ENCODE results near the gene ATP2B3.

ATP2B3 gene

DNA sequence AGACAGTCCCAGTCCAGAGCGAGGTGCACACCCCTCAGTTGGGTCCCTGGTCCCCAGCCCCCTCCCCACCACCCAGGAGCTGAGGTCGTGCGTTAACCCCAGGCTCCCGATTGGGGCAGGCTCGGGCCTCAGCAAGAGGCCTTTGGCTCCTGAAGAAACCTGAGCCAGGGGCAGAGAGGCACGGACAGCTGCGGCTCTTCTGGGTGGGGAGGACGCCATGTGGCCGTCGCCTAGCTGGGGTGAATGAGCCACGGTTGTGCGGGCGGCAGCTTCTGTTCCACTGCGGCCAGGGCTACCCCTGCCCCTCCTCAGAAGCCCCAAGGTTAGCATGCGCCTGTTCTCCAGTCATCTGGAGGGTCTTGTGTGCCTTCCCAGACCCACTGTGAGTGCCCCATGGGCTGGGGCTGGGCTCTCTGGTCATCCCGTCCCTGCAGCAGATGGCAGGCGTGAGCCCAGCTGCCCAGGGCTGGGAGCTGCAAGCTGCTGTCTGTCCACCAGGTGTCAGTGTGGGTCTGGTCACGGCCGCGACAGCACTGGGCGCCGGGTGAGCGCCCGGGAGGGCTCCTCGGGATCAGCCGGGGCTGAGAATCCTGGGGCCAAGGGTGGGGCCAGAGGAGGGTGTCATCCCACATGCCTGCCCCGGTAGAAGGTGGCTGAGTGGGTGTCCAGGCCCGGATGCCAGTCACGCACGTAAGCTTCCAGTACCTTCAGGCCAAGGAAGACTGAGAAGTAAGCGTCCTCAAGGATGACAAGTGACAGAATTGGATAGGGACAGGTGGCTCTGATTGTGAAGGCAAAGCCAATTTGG lies 21.9 kb downstream of the ATP2B3 start:
- peak; percentile 54 to 56 for DNase-seq

DNA sequence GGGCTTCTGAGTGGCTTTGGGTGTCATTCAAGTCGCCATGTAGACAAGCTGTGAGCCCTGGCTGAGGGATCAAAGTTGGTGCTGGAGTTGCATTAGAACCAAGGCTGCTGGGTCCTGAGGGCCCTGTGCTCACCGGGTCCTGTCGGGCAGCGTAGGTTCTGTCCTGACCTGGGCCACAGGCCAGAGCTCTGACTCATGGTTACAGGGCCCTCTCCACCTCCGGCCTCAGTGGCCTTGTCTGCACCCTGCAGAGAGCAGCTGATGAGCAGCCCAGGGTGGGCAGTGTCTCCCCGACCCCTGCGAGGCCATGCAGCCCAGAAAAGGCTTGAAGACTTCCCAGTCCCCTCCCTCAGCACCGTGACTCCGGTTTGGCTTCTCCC lies 22.5 kb downstream of the ATP2B3 start:
- no peak for DNase-seq

DNA sequence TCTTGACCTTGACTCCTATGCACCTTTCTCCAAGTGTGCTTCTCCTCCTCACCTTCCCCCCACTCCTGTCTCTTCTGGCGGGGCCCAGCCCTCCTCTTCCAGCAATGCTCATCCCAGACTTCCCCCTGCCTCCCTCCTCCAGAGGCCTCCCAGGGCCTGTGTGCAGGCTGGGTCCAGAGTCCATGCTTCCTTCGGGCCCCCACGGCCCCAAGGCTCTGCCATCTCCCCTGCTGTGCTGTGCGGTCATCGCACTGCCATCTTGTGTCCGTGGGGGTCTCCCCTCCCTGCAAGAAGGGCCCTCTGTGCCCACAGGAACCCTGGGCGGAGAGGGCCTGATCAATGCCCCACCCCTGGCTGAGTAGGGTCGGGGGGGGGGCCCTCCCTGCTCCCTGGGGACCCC lies 27.3 kb downstream of the ATP2B3 start:
- no peak for DNase-seq

DNA sequence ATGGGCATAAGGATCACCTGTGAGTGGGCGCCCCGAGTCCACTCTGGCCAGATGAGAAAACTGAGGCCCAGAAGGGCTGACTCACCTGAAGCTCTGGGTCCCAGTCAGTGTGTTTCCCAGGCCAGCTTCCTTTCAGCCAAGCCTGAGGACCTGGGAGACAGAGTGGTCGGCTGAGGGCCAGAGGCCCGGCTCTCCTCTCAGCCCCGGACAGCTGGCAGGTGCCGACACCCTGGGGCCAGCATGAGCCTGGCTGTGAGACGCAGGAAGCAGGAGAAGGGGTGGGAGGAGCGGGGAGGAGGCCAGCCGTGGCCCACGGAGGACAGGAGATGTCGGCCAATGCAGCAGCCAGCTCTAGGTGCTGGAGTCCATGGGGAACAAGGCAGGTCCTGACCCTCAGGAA lies 28.9 kb downstream of the ATP2B3 start:
- DNase-seq, result no peak

DNA sequence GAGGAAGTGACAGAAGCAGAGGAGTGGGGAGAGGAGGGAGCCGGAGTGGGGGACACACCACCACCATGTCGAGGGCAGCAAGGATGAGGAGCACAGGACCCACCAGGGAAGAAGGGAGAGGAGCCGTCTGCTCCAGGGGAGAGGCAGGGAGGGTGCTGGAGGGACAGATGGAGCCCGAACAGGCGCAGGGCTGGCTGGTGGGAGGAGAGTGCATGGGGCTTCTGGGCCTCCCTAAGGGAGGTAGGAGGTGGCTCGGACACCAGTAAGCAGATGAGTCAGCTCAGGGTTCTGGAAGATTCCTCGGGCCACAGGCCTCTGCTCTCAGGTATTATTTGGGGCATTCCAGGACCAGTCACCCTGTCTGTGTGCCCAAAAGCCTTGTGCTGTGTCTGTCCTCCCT lies 29.8 kb downstream of the ATP2B3 start:
- no peak for DNase-seq

DNA sequence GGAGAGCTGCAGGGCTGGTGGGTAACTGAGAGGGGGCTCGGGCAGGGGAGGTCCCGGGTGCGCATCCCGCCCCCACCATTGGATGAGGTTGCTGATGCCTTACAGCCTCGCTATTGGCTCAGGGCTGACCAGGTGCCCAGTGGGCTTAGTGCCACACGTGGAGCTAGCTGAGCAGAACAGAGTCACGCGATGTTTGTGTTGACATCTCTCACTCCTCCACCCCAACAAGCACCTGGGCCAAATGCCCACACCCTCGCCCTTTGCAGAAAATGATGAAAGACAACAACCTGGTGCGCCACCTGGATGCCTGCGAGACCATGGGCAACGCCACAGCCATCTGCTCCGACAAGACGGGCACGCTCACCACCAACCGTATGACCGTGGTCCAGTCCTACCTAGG lies 31.8 kb downstream of the ATP2B3 start:
- no peak for DNase-seq

DNA sequence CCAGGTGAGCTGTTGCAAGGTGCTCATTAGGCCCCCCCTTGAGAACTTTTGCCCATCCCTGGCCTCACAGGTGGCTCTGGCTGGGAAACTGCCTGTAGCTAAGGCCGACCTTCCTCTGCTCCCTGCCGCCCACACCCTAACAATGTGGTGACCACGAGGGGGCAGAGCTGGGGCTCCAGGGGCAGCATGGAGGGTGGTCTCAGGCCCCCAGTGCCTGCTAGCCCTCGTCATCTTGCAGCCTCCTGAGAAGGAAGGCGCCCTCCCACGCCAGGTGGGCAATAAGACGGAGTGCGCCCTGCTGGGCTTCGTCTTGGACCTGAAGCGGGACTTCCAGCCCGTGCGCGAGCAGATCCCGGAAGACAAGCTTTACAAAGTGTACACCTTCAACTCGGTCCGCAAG lies 32.4 kb downstream of the ATP2B3 start:
- DNase-seq, result no peak

DNA sequence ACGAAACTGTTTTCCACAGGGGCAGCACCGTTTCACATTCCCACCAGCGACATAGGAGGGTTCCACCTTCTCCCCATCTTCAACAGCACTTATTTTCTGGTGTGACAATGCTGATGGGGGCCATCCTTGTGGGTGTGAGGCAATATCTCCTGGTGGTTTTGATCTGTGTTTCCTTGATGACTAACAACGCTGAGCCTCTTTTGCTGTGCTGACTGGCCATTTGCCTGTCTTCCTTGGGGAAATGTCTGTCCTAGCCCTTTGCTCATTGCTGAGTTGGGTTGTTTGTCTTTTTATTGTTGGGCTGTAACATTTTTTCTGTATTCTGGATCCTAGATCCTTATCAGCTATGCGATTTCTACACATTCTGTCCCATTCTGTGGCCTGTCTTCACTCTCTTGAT lies 33.7 kb downstream of the ATP2B3 start:
- no peak for DNase-seq

DNA sequence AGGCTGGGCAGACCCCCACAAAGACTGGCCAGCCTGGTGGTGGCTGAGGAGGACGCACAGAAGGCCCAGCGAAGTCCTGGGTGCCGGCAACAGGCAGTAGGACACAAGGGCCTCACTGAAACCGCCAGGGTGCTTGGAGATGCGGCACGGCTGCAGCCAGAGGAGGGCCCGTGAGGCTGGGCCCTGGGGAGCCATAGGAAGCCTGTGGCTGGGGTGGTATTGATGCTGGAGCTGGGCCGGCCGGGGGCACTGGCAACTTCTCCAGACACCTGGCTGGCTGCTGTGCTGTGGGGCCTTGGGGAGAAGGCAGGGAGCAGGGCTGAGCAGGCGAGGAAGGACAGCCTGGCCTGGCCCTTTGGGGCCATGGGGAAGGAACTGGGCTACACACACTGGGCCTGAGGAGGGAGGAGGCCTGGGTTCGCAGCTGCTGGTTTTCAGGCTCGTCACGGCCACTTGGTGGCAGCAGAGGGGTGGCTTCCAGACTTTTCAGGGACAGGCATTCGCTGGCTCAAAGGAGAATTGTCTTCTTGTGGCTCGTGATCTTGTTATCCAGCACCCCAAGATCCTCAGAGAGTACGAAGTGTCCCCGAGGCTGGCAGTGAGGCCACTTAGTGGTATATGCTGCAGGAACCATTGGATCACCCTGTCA lies 37.2 kb downstream of the ATP2B3 start:
- DNase-seq, result peak; percentile 61 to 64

DNA sequence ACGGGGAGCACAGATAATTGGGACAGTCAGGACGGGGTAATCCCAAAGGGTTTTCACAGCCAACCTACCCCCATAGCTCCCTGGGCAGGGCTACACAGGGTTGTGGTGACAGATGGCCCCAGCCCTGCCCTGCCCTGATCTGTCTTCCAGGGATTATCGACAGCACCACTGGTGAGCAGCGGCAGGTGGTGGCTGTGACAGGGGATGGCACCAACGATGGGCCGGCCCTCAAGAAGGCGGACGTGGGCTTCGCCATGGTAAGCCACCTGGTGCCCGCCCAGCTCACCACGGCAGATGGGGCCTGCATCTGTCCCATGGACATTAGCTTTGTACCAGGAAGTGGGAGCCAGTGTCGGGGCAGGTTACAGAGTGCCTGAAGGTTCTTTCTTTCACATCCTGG lies 39.3 kb downstream of the ATP2B3 start:
- no peak for DNase-seq

DNA sequence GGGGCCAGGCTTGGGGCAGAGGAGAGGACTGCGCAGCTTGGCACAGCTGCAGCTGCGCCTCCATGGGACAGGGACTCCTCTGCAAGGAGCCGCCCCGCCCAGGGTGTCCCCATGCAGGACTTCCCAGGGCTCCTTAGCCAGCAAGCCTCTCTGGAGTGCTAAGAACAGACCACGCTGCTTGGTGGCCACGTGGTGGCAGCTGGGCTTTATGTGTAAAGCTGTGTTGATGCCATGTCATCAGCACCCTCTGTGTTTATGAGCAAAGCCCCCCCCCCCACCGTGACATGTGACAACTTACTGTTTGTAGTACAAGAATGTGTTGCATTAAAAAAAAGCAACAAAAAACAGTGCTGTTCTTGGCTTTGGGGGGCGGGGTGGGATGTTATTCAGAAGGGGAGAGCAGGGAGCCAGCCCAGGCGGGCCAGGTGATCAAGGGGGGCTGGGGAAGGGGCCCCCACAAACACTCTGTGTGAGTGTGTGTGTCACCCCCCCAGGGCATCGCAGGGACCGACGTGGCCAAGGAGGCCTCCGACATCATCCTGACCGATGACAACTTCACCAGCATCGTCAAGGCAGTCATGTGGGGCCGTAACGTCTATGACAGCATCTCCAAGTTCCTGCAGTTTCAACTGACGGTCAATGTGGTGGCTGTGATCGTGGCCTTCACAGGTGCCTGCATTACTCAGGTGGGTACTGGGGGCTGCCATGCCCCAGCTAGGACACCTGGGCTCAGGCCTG lies 40.3 kb downstream of the ATP2B3 start:
- DNase-seq, result no peak

DNA sequence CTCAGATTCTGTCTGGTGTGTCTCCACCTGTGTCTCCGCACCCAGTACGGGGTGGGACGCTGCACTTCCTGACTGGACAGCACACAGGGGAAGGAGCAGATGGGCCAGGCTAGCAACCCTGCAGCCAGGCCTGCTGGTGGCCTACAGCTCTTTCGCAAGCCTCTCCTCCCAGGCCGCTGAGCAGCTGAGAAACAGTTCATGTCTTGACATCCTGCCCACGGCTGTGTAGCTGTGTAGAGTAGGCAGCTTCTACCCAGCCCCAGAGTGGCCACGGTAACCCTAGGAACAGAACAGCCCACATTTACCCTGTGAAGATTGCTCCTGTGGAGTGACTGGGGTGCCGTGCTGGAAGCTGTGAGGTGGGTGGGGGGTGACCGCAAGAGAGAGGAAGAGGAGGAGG lies 42.6 kb downstream of the ATP2B3 start:
- no peak for DNase-seq

DNA sequence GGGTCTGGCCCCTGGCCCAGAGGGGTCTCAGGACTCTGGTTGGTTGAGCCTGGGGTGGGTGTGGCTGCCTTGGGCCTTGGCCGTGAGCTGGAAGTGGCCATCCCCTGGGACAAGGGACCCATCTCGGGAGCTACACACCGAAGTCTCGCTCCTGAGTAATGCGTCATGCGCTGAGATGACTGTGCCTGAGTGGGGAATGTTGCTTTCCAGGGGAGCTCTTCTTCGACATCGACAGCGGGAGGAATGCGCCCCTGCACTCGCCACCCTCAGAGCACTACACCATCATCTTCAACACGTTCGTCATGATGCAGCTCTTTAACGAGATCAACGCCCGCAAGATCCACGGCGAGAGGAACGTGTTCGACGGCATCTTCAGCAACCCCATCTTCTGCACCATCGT lies 43.0 kb downstream of the ATP2B3 start:
- no peak for DNase-seq

DNA sequence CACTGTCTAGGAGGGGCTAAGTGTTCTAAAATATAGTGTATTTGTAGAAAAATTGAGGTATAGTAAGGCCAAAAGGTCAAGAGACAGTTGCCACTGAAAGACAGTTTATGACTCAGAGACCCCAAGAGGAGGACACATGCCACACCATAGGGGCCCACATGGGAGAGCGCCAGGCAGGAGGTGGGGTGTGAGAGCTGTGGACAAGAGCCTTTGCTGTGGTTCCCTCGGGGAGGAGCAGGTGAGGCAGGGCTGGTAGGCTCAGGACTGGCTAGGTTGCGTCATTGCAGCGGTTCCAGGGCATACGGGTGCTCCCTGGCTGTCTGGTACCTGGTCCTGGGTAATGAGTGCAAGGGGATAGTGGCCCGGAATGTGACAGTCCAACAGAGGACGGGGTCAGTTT lies 43.9 kb downstream of the ATP2B3 start:
- DNase-seq, result no peak

DNA sequence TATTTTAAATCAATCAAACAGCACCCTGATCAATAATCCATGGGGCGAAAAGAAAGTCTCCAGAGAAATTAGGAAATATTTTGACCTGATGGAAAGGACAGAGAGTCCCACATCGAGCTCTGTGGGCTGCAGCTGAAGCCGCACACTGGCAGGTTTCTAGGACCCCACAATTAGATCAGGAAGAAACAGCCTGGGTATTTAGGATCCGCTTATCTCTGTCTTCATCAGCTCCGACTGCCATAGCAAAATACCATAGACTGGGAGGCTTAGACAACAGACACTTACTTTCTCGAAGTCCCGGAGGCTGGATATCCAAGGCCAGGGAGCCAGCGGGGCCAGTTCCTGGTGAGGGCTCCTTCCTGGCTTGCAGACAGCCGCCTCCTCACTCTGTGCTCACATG lies 45.1 kb downstream of the ATP2B3 start:
- DNase-seq, result no peak

DNA sequence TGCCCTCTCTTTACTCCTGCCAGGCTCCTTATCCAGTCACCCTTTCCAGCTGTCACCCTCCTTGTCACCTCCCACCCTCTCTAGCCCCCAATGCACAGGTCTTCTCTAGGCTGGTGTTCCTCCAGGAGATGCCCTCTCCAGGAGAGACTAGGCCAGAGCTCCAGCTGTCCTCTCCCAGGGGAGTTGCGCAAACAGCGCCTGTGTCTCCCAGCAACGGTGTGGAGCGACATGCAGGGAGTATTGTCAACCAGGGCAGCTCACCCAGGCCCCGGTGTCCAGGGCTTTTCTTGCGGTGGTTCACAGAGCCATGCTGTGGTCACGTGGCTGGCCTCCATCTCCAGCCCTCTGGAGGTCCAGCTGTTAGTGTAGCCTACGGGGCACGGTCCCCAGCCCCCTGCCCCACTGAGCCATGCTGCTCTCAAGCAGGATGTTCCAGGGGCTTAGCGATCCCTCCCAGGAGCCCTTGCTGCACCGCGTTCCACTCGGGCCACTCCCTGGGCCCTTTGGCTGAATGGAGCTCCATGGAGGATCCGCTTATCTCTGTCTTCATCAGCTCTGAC lies 46.7 kb downstream of the ATP2B3 start:
- DNase-seq, result no peak

DNA sequence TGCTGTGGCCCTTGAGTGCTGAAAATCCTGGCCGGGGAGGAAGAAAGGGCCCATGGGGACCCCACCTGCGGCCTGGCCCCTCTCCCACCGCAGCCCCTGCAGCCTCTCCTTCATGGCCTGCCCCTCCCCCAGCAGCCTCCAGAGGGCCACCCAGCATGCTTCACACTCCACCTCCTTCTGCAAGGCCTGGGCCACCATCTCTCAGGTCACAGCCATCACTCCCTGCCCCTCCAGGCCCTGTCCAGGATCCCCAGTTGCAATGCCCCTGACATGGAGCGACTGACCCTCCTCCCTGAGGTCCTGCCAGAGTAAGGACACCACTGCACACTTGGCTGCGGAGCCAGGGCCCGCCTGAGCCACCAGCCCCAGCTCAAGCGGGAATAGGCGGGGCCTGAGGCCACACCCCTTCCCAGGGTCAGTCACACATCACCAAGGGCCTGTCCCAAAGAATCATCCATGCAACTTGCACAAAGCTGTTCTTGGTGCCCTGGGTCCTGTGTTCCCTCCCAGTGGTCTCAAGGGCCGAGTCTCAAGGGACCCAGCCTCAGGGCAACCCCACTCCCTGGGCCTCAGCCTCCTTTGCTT lies 48.6 kb downstream of the ATP2B3 start:
- DNase-seq, result no peak

DNA sequence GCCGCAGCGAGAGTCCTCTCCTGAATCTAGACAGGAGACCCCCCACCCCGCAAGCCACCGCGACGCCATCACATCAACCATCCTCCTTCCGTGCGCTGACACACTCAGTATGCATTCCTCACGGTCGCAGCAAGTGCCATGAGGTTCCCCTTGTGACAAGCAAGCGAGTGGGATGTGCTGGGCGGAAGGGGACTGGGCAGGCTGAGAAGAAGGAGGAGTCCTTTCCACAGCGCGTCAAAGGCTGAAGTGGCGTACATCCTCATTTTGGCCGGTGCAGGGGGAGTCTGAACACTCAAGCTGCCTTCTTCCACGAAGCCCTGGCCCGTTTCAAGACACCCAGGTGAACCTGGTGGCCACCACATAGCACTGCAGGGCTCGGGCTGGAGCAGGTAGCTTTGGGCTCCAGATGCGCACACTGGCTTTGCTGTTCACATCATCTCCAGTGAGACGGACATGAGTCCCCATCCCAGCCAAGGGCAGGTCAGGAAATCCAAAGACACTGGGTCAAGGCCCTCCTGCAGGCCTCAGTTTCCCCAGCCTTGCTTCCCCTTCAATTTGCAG lies 51.1 kb downstream of the ATP2B3 start:
- DNase-seq, result no peak

DNA sequence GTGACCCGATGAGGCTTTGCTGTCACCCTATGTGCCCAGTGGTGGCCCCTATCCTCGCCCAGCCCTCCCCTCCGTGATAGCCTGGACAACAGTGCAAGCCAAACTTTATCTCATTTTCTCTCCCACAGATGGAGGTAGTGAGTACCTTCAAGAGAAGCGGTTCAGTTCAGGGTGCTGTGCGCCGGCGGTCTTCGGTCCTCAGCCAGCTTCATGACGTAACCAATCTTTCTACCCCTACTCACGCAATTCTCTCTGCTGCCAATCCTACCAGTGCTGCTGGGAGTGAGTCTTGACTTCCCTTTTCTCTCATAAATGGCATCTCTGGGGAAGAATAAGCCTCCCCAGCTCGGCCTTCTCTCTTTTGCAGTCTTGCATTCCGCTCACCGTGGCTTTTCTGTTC lies 52.0 kb downstream of the ATP2B3 start:
- DNase-seq, result no peak

DNA sequence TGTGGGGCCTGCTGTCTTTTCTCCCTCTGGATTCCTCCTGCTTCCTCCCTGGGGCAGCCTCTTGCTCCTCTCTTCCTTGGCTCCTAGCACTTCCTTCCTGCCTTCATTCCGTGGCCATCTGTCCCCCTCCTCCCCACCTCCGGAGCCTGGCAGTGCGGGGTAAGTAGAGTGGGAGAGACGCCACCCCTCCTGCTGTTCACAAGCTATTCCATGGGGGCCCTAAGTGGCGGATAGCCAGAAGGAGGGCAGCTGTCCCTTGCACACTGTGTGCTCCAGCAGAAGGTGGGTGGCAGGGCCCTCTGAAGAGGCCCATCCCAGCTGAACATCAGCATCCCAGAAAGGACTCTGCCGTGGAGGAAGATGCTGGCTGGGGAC lies 54.1 kb downstream of the ATP2B3 start:
- DNase-seq, result no peak

DNA sequence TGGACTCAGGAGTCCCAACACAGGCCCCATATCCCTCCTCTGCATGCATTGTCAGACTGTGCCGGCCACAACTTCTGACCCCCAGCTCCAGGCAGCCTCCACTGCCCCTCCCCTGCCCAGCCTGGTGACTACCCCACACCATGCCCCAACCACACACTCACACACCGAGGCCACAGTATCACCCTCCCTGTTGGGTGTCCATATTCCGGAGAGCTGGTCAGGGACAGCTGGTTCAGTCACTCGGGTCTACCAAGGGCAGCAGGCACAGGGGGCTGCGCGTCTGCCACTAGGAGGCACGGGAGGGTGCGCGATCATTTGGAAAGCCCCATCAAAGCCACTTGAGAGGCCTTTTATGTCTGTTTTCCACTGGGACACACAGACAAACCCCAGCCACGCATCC lies 55.2 kb downstream of the ATP2B3 start:
- no peak for DNase-seq

DNA sequence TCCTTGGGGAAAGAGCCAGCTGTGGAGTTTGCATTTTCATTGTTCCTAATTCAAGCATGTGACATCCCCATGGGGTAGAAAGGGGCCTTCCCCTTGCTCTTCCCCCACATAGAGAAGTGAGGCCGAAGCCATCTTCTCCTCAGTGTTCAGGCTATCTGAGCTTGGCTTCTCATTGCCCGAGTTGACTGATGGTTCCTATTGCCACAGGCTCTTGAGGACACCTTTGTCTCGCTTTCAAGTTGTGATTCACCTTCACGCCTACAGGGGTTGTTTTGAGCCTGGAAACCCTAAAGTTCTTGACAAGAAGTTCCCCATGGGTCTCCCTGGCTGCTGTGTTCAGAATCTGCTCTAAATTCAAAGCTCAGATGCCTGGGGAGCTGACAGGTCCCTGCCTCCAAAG lies 56.5 kb downstream of the ATP2B3 start:
- no peak for DNase-seq

DNA sequence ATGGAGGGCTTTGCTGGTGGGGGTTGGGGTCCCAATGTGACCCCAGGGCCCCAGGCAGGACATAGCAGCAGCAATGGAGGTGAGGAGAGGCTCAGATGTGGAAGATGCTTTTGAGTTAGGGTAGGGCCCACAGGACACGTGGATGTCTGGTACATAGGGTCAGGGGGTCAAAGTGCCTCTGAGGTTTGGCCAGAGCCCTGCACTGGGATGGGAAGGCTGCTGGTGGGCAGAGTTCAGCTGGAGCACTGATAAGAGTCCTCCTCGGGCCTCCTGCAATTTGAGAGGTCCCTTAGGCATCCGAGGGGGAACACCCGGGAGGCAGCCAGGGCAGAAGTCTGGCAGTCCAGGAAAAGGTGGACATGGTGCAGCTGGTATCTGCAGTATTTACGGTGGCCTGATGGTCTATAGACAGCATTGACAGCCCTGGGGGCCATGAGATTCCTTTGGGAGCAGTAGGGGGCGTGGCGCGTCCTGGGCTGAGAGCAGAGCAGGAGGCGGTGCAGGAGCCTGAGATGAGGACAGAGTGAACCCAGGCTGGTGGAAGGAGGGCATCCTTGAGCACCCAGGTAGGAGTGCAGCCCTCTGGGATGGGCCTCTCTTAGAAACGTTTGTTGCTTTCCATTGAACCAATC lies 58.9 kb downstream of the ATP2B3 start:
- no peak for DNase-seq

Data from CD4-positive, alpha-beta T cell treated with Interferon alpha-2 for 1 hour (primary cell).